ENCODE results near the gene SETD6. TPM values are rescaled to one million over a fixed set of nuclear protein-coding genes. Genes with fewer than 3 reads are reported as not detected.
A peak's percentile ranks its signal among the peaks of the same experiment; 100 is the strongest.

SETD6 gene
- total and polyA plus RNA-seq, 2 of the 13 experiments (the other 11 are each of a cell fraction or from before 2014, with no cell fraction given), result 24.0 to 25.7 TPM

GRCh38 chr16:58515125-58515870 lies at the start of gene SETD6 (continued):
- TF ChIP-seq NR1H2 (CRISPR knock-in tag; IDR thresholded peaks at IDR 0.05; ENCODE audit: borderline replicate concordance, low read depth) (peak; percentile 83; the same call in 1 of the 2 replicates), ZNF329 (CRISPR knock-in tag; IDR thresholded peaks at IDR 0.05; ENCODE audit: low read depth) (peak; percentile 19; the same call in 1 of the 2 replicates), NKX3-1 (CRISPR knock-in tag; IDR thresholded peaks at IDR 0.05) (peak; percentile 93), ZNF768 (CRISPR knock-in tag; IDR thresholded peaks at IDR 0.05) (peak; percentile 76; the same call in 1 of the 2 replicates), CBX5 (CRISPR knock-in tag; IDR thresholded peaks at IDR 0.05; ENCODE audit: borderline replicate concordance) (no peak; the same call in 1 of the 2 replicates), ZNF33A (CRISPR knock-in tag; IDR thresholded peaks at IDR 0.05; ENCODE audit: borderline replicate concordance) (no peak), CCDC6 (CRISPR knock-in tag; IDR thresholded peaks at IDR 0.05) (peak; percentile 98; the same call in 1 of the 2 replicates), KLF13 (CRISPR knock-in tag; IDR thresholded peaks at IDR 0.05) (0 out of 2 replicates have a peak, but pooled peaks have one; percentile 83), ZNF850 (CRISPR knock-in tag; conservative IDR thresholded peaks at IDR 0.05) (no peak), MNT (IDR thresholded peaks at IDR 0.05) (peak; percentile 98), MXD3 (CRISPR knock-in tag; IDR thresholded peaks at IDR 0.05) (peak; percentile 98), ZNF747 (CRISPR knock-in tag; IDR thresholded peaks at IDR 0.05; ENCODE audit: borderline replicate concordance) (peak; percentile 93; the same call in 1 of the 2 replicates), ARNTL (CRISPR knock-in tag; IDR thresholded peaks at IDR 0.05) (peak; percentile 90), ZFAT (CRISPR knock-in tag; conservative IDR thresholded peaks at IDR 0.05) (no peak; the same call in 1 of the 2 replicates), ELF4 (CRISPR knock-in tag; IDR thresholded peaks at IDR 0.05; ENCODE audit: borderline replicate concordance) (peak; percentile 71; the same call in 1 of the 2 replicates), FLYWCH1 (CRISPR knock-in tag; IDR thresholded peaks at IDR 0.05) (no peak), ARID3A (IDR thresholded peaks at IDR 0.05; ENCODE audit: low read depth, low read length) (0 out of 2 replicates have a peak, but pooled peaks have one; percentile 14), LCORL (IDR thresholded peaks at IDR 0.05) (no peak), LCORL (CRISPR knock-in tag; IDR thresholded peaks at IDR 0.05) (peak; percentile 45; the same call in 1 of the 2 replicates), ZNF879 (CRISPR knock-in tag; IDR thresholded peaks at IDR 0.05) (peak; percentile 96), ZGPAT (CRISPR knock-in tag; IDR thresholded peaks at IDR 0.05) (peak; percentile 99), ZNF383 (CRISPR knock-in tag; IDR thresholded peaks at IDR 0.05; ENCODE audit: borderline replicate concordance) (peak; percentile 16; the same call in 1 of the 2 replicates), ZNF180 (CRISPR knock-in tag; IDR thresholded peaks at IDR 0.05; ENCODE audit: borderline replicate concordance, low read depth) (no peak; the same call in 1 of the 2 replicates), GLI4 (CRISPR knock-in tag; IDR thresholded peaks at IDR 0.05; ENCODE audit: borderline replicate concordance) (peak; percentile 90; the same call in 1 of the 2 replicates)

Measured in HepG2 (cell line).